Measurements from ENCODE around the gene GSDME.
A peak's percentile ranks its signal among the peaks of the same experiment; 100 is the strongest.

The GSDME gene

GRCh38 chr7:24706211-24707170 lies 50.8 kb downstream of the GSDME start:
- Histone ChIP-seq H3K4me1 (ENCODE audit: control insufficient read depth in 2 of 2, insufficient read depth in 1 of 2, low read depth in 1 of 2, low read length in 2 of 2) (peaks cover 0 to 3% of the 10 kb centered on the region in 2 donors), H3K4me2 (ENCODE audit: insufficient read depth, low read length, poor library complexity, severe bottlenecking) (no peak overlapping the region), H4K8ac (ENCODE audit: low read depth, low read length) (no peak overlapping the region), H3K18ac (ENCODE audit: low read length) (no peak overlapping the region), H3K9me3 (replicated peaks in 1 of 2; ENCODE audit: control insufficient read depth in 2 of 2, insufficient read depth in 1 of 2, low read depth in 1 of 2, low read length in 2 of 2) (peaks cover 4 to 5% of the 10 kb centered on the region in 2 donors), H3K36me3 (replicated peaks in 1 of 2; ENCODE audit: control insufficient read depth in 2 of 2, insufficient read depth in 2 of 2, low read length in 2 of 2) (peaks cover 3 to 24% of the 10 kb centered on the region in 2 donors), H3K4ac (ENCODE audit: low read length) (no peak overlapping the region), H3K23ac (ENCODE audit: low read depth, low read length, poor library complexity) (no peak overlapping the region), H3K79me1 (ENCODE audit: low read depth, low read length) (no peaks in the 10 kb centered on the region), H2AK5ac (ENCODE audit: low read depth, low read length) (no peak overlapping the region), H2AFZ (ENCODE audit: low read length) (no peak overlapping the region), H3K4me3 (ENCODE audit: low read length in 2 of 2) (no peak overlapping the region), H2BK5ac (ENCODE audit: low read length) (no peak overlapping the region), H3K27ac (replicated peaks; ENCODE audit: low read length) (no peak overlapping the region), H2BK12ac (ENCODE audit: low read length) (no peak overlapping the region), H2BK15ac (ENCODE audit: low read length) (no peak overlapping the region), H2BK120ac (ENCODE audit: low read depth, low read length) (no peak overlapping the region), H3K14ac (ENCODE audit: low read length) (no peak overlapping the region), H3K27me3 (ENCODE audit: control insufficient read depth in 3 of 3, insufficient read depth in 3 of 3, low read depth in 1 of 3, low read length in 3 of 3) (no peaks in the 10 kb centered on the region), H3K9ac (ENCODE audit: low read depth, low read length, poor library complexity) (no peak overlapping the region), H4K91ac (ENCODE audit: low read depth, low read length, poor library complexity) (no peak overlapping the region)
- WGBS, 2 donors (ENCODE audit: extremely low coverage in 2 of 2, insufficient read length in 2 of 2, insufficient replicate concordance in 1 of 2) = no CpG with 5 or more reads among the region's 30 CpGs
- no peak for DNase-seq (ENCODE audit: low spot score)

GRCh38 chr7:24705461-24705954 lies 51.8 kb downstream of the GSDME start:
- Histone ChIP-seq H2AK5ac (ENCODE audit: low read depth, low read length) (no peak overlapping the region), H3K23ac (ENCODE audit: low read depth, low read length, poor library complexity) (no peak overlapping the region), H3K18ac (ENCODE audit: low read length) (peak overlapping the region; percentile 15), H3K4me1 (ENCODE audit: control insufficient read depth in 2 of 2, insufficient read depth in 1 of 2, low read depth in 1 of 2, low read length in 2 of 2) (peaks cover 0 to 8% of the 10 kb centered on the region in 2 donors), H3K4me2 (ENCODE audit: insufficient read depth, low read length, poor library complexity, severe bottlenecking) (no peak overlapping the region), H3K79me1 (ENCODE audit: low read depth, low read length) (no peaks in the 10 kb centered on the region), H3K9me3 (replicated peaks in 1 of 2; ENCODE audit: control insufficient read depth in 2 of 2, insufficient read depth in 1 of 2, low read depth in 1 of 2, low read length in 2 of 2) (peaks cover 4 to 5% of the 10 kb centered on the region in 2 donors), H4K8ac (ENCODE audit: low read depth, low read length) (no peak overlapping the region), H3K27me3 (ENCODE audit: control insufficient read depth in 3 of 3, insufficient read depth in 3 of 3, low read depth in 1 of 3, low read length in 3 of 3) (no peaks in the 10 kb centered on the region), H4K91ac (ENCODE audit: low read depth, low read length, poor library complexity) (no peak overlapping the region), H3K4ac (ENCODE audit: low read length) (no peak overlapping the region), H3K36me3 (replicated peaks in 1 of 2; ENCODE audit: control insufficient read depth in 2 of 2, insufficient read depth in 2 of 2, low read length in 2 of 2) (peaks cover 3 to 28% of the 10 kb centered on the region in 2 donors), H3K9ac (ENCODE audit: low read depth, low read length, poor library complexity) (peak overlapping the region; percentile 5), H2AFZ (ENCODE audit: low read length) (no peak overlapping the region), H3K14ac (ENCODE audit: low read length) (no peak overlapping the region), H2BK5ac (ENCODE audit: low read length) (no peak overlapping the region), H2BK120ac (ENCODE audit: low read depth, low read length) (no peak overlapping the region), H3K4me3 (ENCODE audit: low read length in 2 of 2) (no peak overlapping the region), H3K27ac (replicated peaks; ENCODE audit: low read length) (no peak overlapping the region), H2BK12ac (ENCODE audit: low read length) (no peak overlapping the region), H2BK15ac (ENCODE audit: low read length) (no peak overlapping the region)
- WGBS, 2 donors (ENCODE audit: extremely low coverage in 2 of 2, insufficient read length in 2 of 2, insufficient replicate concordance in 1 of 2) = no CpG with 5 or more reads among the region's 5 CpGs
- DNase-seq (ENCODE audit: low spot score) = no peak

- no peak overlapping the region for H2AFZ ChIP-seq (ENCODE audit: low read length)
- no peak overlapping the region for H2BK120ac ChIP-seq (ENCODE audit: low read depth, low read length)
- H3K14ac ChIP-seq (ENCODE audit: low read length) = no peak overlapping the region
- no peak overlapping the region for H3K4me3 ChIP-seq (ENCODE audit: low read length in 2 of 2)
- no peak overlapping the region for H3K23ac ChIP-seq (ENCODE audit: low read depth, low read length, poor library complexity)
- peaks cover 0 to 20% of the 10 kb centered on the region in 2 donors for H3K36me3 ChIP-seq (replicated peaks in 1 of 2; ENCODE audit: control insufficient read depth in 2 of 2, insufficient read depth in 2 of 2, low read length in 2 of 2)
- H3K4me1 ChIP-seq (ENCODE audit: control insufficient read depth in 2 of 2, insufficient read depth in 1 of 2, low read depth in 1 of 2, low read length in 2 of 2) = peaks cover 0 to 12% of the 10 kb centered on the region in 2 donors
- no CpG with 5 or more reads among the region's 4 CpGs for WGBS, 2 donors (ENCODE audit: extremely low coverage in 2 of 2, insufficient read length in 2 of 2, insufficient replicate concordance in 1 of 2)
- H2AK5ac ChIP-seq (ENCODE audit: low read depth, low read length) = no peak overlapping the region
- H4K8ac ChIP-seq (ENCODE audit: low read depth, low read length) = no peak overlapping the region
- H2BK12ac ChIP-seq (ENCODE audit: low read length) = no peak overlapping the region
- H3K79me1 ChIP-seq (ENCODE audit: low read depth, low read length) = no peaks in the 10 kb centered on the region
- DNase-seq (ENCODE audit: low spot score) = no peak
- H3K9ac ChIP-seq (ENCODE audit: low read depth, low read length, poor library complexity) = no peak overlapping the region
- no peak overlapping the region for H2BK15ac ChIP-seq (ENCODE audit: low read length)
- H3K27me3 ChIP-seq (ENCODE audit: control insufficient read depth in 3 of 3, insufficient read depth in 3 of 3, low read depth in 1 of 3, low read length in 3 of 3) = no peaks in the 10 kb centered on the region
- no peak overlapping the region for H3K18ac ChIP-seq (ENCODE audit: low read length)
- no peak overlapping the region for H3K4ac ChIP-seq (ENCODE audit: low read length)
- H3K9me3 ChIP-seq (replicated peaks in 1 of 2; ENCODE audit: control insufficient read depth in 2 of 2, insufficient read depth in 1 of 2, low read depth in 1 of 2, low read length in 2 of 2) = peaks cover 2 to 4% of the 10 kb centered on the region in 2 donors
- no peak overlapping the region for H3K27ac ChIP-seq (replicated peaks; ENCODE audit: low read length)
- no peak overlapping the region for H3K4me2 ChIP-seq (ENCODE audit: insufficient read depth, low read length, poor library complexity, severe bottlenecking)
- H4K91ac ChIP-seq (ENCODE audit: low read depth, low read length, poor library complexity) = no peak overlapping the region
- no peak overlapping the region for H2BK5ac ChIP-seq (ENCODE audit: low read length)
Measured at GRCh38 chr7:24704311-24704710, 53.0 kb downstream of the GSDME start.

GRCh38 chr7:24703296-24703695 lies 54.0 kb downstream of the GSDME start:
- H3K9me3 ChIP-seq (replicated peaks in 1 of 2; ENCODE audit: control insufficient read depth in 2 of 2, insufficient read depth in 1 of 2, low read depth in 1 of 2, low read length in 2 of 2) = peaks cover 2 to 4% of the 10 kb centered on the region in 2 donors
- H3K4ac ChIP-seq (ENCODE audit: low read length) = no peak overlapping the region
- no peak overlapping the region for H3K4me2 ChIP-seq (ENCODE audit: insufficient read depth, low read length, poor library complexity, severe bottlenecking)
- H3K79me1 ChIP-seq (ENCODE audit: low read depth, low read length) = no peaks in the 10 kb centered on the region
- no peak overlapping the region for H4K91ac ChIP-seq (ENCODE audit: low read depth, low read length, poor library complexity)
- H3K27ac ChIP-seq (replicated peaks; ENCODE audit: low read length) = no peak overlapping the region
- no peak overlapping the region for H4K8ac ChIP-seq (ENCODE audit: low read depth, low read length)
- no peaks in the 10 kb centered on the region for H3K27me3 ChIP-seq (ENCODE audit: control insufficient read depth in 3 of 3, insufficient read depth in 3 of 3, low read depth in 1 of 3, low read length in 3 of 3)
- peaks cover 0 to 20% of the 10 kb centered on the region in 2 donors for H3K36me3 ChIP-seq (replicated peaks in 1 of 2; ENCODE audit: control insufficient read depth in 2 of 2, insufficient read depth in 2 of 2, low read length in 2 of 2)
- no peak overlapping the region for H3K4me3 ChIP-seq (ENCODE audit: low read length in 2 of 2)
- H3K14ac ChIP-seq (ENCODE audit: low read length) = no peak overlapping the region
- no peak overlapping the region for H2BK120ac ChIP-seq (ENCODE audit: low read depth, low read length)
- H3K4me1 ChIP-seq (ENCODE audit: control insufficient read depth in 2 of 2, insufficient read depth in 1 of 2, low read depth in 1 of 2, low read length in 2 of 2) = peaks cover 8 to 15% of the 10 kb centered on the region in 2 donors
- no peak overlapping the region for H3K23ac ChIP-seq (ENCODE audit: low read depth, low read length, poor library complexity)
- H2AK5ac ChIP-seq (ENCODE audit: low read depth, low read length) = no peak overlapping the region
- H2BK5ac ChIP-seq (ENCODE audit: low read length) = no peak overlapping the region
- no peak overlapping the region for H3K9ac ChIP-seq (ENCODE audit: low read depth, low read length, poor library complexity)
- H2AFZ ChIP-seq (ENCODE audit: low read length) = no peak overlapping the region
- H2BK12ac ChIP-seq (ENCODE audit: low read length) = no peak overlapping the region
- no peak for DNase-seq (ENCODE audit: low spot score)
- H2BK15ac ChIP-seq (ENCODE audit: low read length) = no peak overlapping the region
- H3K18ac ChIP-seq (ENCODE audit: low read length) = no peak overlapping the region
- no CpG with 5 or more reads among the region's 3 CpGs for WGBS, 2 donors (ENCODE audit: extremely low coverage in 2 of 2, insufficient read length in 2 of 2, insufficient replicate concordance in 1 of 2)
